Esophagus muscularis mucosa (tissue), 4 donors: ENCODE data around the gene CIZ1.

Source experiments
- CTCF ChIP-seq, 3 experiments: fragments of 200-600 bp in 2 of 3; fragments of 450-650 bp in 1 of 3; sonication (generic) in 2 of 3; IDR thresholded peaks; one replicate each; pipeline ENCODE4 v1.5.1; 2017 to 2019; ENCODE audit warnings: antibody characterized with exemption in 3 of 3, mild to moderate bottlenecking in 2 of 3, moderate library complexity in 1 of 3
- EP300 ChIP-seq: sonication (generic); formaldehyde crosslinking; IDR thresholded peaks from one replicate; pipeline ENCODE4 v1.6.1; 2017; ENCODE audit warnings: antibody characterized with exemption
- POLR2A ChIP-seq: fragments of 450-650 bp; IDR thresholded peaks from one replicate; pipeline ENCODE4 v1.6.1; 2017; ENCODE audit warnings: antibody characterized with exemption, moderate library complexity, mild to moderate bottlenecking, low read depth
- POLR2AphosphoS5 ChIP-seq, 2 donors: sonication (generic); formaldehyde crosslinking; IDR thresholded peaks; one replicate each; pipeline ENCODE4 v1.6.1; 2017; ENCODE audit warnings: antibody characterized with exemption in 2 of 2

- TF ChIP-seq CTCF (IDR thresholded peaks at IDR 0.05) (no peak), POLR2AphosphoS5 (IDR thresholded peaks at IDR 0.05) (no peak), POLR2A (no peak), EP300 (no peak)
Measured at GRCh38 chr9:128190516-128191405, 611 bp downstream of the CIZ1 start.
